IPS-18a (cell line): ENCODE data around the gene ATRN.
"Not testable (repeated sequence)": the region's sequence is repeated elsewhere in the genome, so short reads cannot be mapped to it uniquely, and the experiment has no call there.

ENCODE experiments used
- H3K27ac ChIP-seq: one replicate; pipeline ENCODE4 v1.5.1; 2013; ENCODE audit warnings: low read length
- H3K27me3 ChIP-seq: one replicate; pipeline ENCODE4 v1.6.1; 2013; ENCODE audit warnings: mild to moderate bottlenecking, low read length; ENCODE audit not compliant: control insufficient read depth, insufficient read depth
- H3K36me3 ChIP-seq: one replicate; pipeline ENCODE4 v1.6.1; 2013; ENCODE audit warnings: low read depth, low read length; ENCODE audit not compliant: control insufficient read depth
- H3K4me1 ChIP-seq: one replicate; pipeline ENCODE4 v1.6.1; 2013; ENCODE audit warnings: low read depth, low read length; ENCODE audit not compliant: control insufficient read depth
- H3K4me3 ChIP-seq: one replicate; pipeline ENCODE4 v1.5.1; 2013; ENCODE audit warnings: low read length
- H3K9ac ChIP-seq: one replicate; pipeline ENCODE4 v1.6.1; 2013; ENCODE audit warnings: mild to moderate bottlenecking, low read length, moderate library complexity
- H3K9me3 ChIP-seq: one replicate; pipeline ENCODE4 v1.6.1; 2013; ENCODE audit warnings: low read depth, low read length; ENCODE audit not compliant: control insufficient read depth

Gene ATRN

GRCh38 chr20:3524696-3525095 lies 53.9 kb downstream of the ATRN start:
- not testable (repeated sequence) for H3K27ac ChIP-seq, H3K4me1 ChIP-seq, H3K27me3 ChIP-seq, H3K36me3 ChIP-seq, H3K4me3 ChIP-seq, H3K9ac ChIP-seq, H3K9me3 ChIP-seq

- H3K27ac ChIP-seq: no peak overlapping the region
- H3K9ac ChIP-seq: no peak overlapping the region
- H3K4me3 ChIP-seq: no peak overlapping the region
- H3K27me3 ChIP-seq: no peaks in the 10 kb centered on the region
- no peaks in the 10 kb centered on the region for H3K4me1 ChIP-seq
- no peaks in the 10 kb centered on the region for H3K36me3 ChIP-seq
- H3K9me3 ChIP-seq: no peaks in the 10 kb centered on the region
Observed at GRCh38 chr20:3532089-3532615, 61.3 kb downstream of the ATRN start.

GRCh38 chr20:3537733-3538132 lies 66.9 kb downstream of the ATRN start:
- not testable (repeated sequence) for H3K9ac ChIP-seq, H3K36me3 ChIP-seq, H3K4me3 ChIP-seq, H3K9me3 ChIP-seq, H3K27me3 ChIP-seq, H3K4me1 ChIP-seq, H3K27ac ChIP-seq

- no peaks in the 10 kb centered on the region for H3K27me3 ChIP-seq
- no peaks in the 10 kb centered on the region for H3K36me3 ChIP-seq
- no peak overlapping the region for H3K4me3 ChIP-seq
- H3K4me1 ChIP-seq: no peaks in the 10 kb centered on the region
- H3K9me3 ChIP-seq: no peaks in the 10 kb centered on the region
- H3K27ac ChIP-seq: no peak overlapping the region
- H3K9ac ChIP-seq: no peak overlapping the region
Observed at GRCh38 chr20:3539311-3540107, 68.7 kb downstream of the ATRN start.

- H3K9me3 ChIP-seq: no peaks in the 10 kb centered on the region
- H3K36me3 ChIP-seq: no peaks in the 10 kb centered on the region
- no peak overlapping the region for H3K9ac ChIP-seq
- H3K27ac ChIP-seq: no peak overlapping the region
- H3K27me3 ChIP-seq: no peaks in the 10 kb centered on the region
- no peak overlapping the region for H3K4me3 ChIP-seq
- H3K4me1 ChIP-seq: no peaks in the 10 kb centered on the region
Observed at GRCh38 chr20:3541887-3542721, 71.3 kb downstream of the ATRN start.

- Histone ChIP-seq H3K9ac (no peak overlapping the region), H3K4me1 (no peaks in the 10 kb centered on the region), H3K36me3 (no peaks in the 10 kb centered on the region), H3K9me3 (no peaks in the 10 kb centered on the region), H3K4me3 (no peak overlapping the region), H3K27ac (no peak overlapping the region), H3K27me3 (no peaks in the 10 kb centered on the region)
Observed at GRCh38 chr20:3543901-3544507, 73.2 kb downstream of the ATRN start.

- Histone ChIP-seq H3K4me1 (no peaks in the 10 kb centered on the region), H3K9ac (no peak overlapping the region), H3K27me3 (no peaks in the 10 kb centered on the region), H3K4me3 (no peak overlapping the region), H3K9me3 (no peaks in the 10 kb centered on the region), H3K36me3 (no peaks in the 10 kb centered on the region), H3K27ac (no peak overlapping the region)
Observed at GRCh38 chr20:3545401-3545925, 74.6 kb downstream of the ATRN start.

- Histone ChIP-seq H3K27ac (no peak overlapping the region), H3K4me1 (no peaks in the 10 kb centered on the region), H3K9me3 (no peaks in the 10 kb centered on the region), H3K27me3 (no peaks in the 10 kb centered on the region), H3K36me3 (no peaks in the 10 kb centered on the region), H3K4me3 (no peak overlapping the region), H3K9ac (no peak overlapping the region)
Observed at GRCh38 chr20:3547906-3548305, 77.1 kb downstream of the ATRN start.

- Histone ChIP-seq H3K4me1 (no peaks in the 10 kb centered on the region), H3K9ac (no peak overlapping the region), H3K36me3 (no peaks in the 10 kb centered on the region), H3K4me3 (no peak overlapping the region), H3K27me3 (no peaks in the 10 kb centered on the region), H3K9me3 (no peaks in the 10 kb centered on the region), H3K27ac (no peak overlapping the region)
Observed at GRCh38 chr20:3550837-3551236, 80.0 kb downstream of the ATRN start.

- H3K27ac ChIP-seq: no peak overlapping the region
- no peaks in the 10 kb centered on the region for H3K27me3 ChIP-seq
- H3K36me3 ChIP-seq: no peaks in the 10 kb centered on the region
- H3K4me3 ChIP-seq: no peak overlapping the region
- H3K4me1 ChIP-seq: no peaks in the 10 kb centered on the region
- H3K9ac ChIP-seq: no peak overlapping the region
- H3K9me3 ChIP-seq: no peaks in the 10 kb centered on the region
Observed at GRCh38 chr20:3551681-3552434, 81.0 kb downstream of the ATRN start.

- Histone ChIP-seq H3K9ac (no peak overlapping the region), H3K9me3 (no peaks in the 10 kb centered on the region), H3K4me1 (no peaks in the 10 kb centered on the region), H3K4me3 (no peak overlapping the region), H3K27ac (no peak overlapping the region), H3K27me3 (no peaks in the 10 kb centered on the region), H3K36me3 (no peaks in the 10 kb centered on the region)
Observed at GRCh38 chr20:3553663-3554062, 82.8 kb downstream of the ATRN start.
